GM06990 (cell line): ENCODE results near the gene NMNAT2.

Experiments used
- DNase-seq: peaks from one replicate; pipeline ENCODE4 v3.0.0-alpha.2; 2011; ENCODE audit not compliant: insufficient read length; ENCODE audit errors: extremely low read depth
- H3K27me3 ChIP-seq: replicated peaks from 2 replicates; pipeline ENCODE4 v1.6.0; 2011; ENCODE audit warnings: low read length; ENCODE audit not compliant: control insufficient read depth, insufficient read depth
- H3K36me3 ChIP-seq: 2 replicates; pipeline ENCODE4 v1.5.1; 2011; ENCODE audit warnings: low read length; ENCODE audit not compliant: control insufficient read depth, insufficient read depth
- H3K4me3 ChIP-seq: replicated peaks from 2 replicates; pipeline ENCODE4 v1.5.1; 2011; ENCODE audit warnings: low read depth, mild to moderate bottlenecking, control low read depth, low read length
- CTCF ChIP-seq: IDR thresholded peaks from 2 replicates; pipeline ENCODE4 v1.5.1; 2011; ENCODE audit warnings: low read length, control low read depth, mild to moderate bottlenecking, inconsistent platforms; ENCODE audit not compliant: insufficient read depth, poor library complexity, severe bottlenecking

The NMNAT2 gene

DNA sequence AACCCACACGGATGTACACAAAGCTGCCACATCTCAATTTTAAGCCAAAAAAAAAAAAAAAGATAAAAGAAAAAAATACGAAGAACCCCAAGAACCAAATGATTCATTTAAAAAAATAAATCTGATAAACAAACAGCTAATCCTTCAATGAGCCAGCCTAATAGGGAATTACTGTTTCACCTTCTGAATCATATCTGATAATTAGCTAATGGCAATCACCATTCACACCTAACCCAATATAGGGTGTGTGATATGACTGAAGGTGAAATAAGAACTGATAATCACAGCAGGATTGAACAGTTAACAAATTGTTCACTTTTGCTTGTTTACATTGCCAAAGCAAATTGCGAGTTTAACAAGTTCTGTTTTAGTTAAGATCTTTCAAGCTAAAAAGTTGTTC is 170.7 kb downstream of the NMNAT2 start:
- H3K36me3 ChIP-seq: no peaks in the 10 kb centered on the region
- H3K27me3 ChIP-seq: no peaks in the 10 kb centered on the region
- no peak for DNase-seq
- no peak for TF ChIP-seq CTCF
- H3K4me3 ChIP-seq: no peak overlapping the region

GRCh38 chr1:183247066-183247465 is 171.1 kb downstream of the NMNAT2 start:
- Histone ChIP-seq H3K36me3 (no peaks in the 10 kb centered on the region), H3K27me3 (no peaks in the 10 kb centered on the region), H3K4me3 (no peak overlapping the region)
- DNase-seq: no peak
- no peak for TF ChIP-seq CTCF

- TF ChIP-seq CTCF: no peak
- H3K36me3 ChIP-seq: no peaks in the 10 kb centered on the region
- H3K4me3 ChIP-seq: no peak overlapping the region
- H3K27me3 ChIP-seq: no peaks in the 10 kb centered on the region
- DNase-seq: no peak
Measured at GRCh38 chr1:183246436-183246835, 171.7 kb downstream of the NMNAT2 start.

- DNase-seq: no peak
- Histone ChIP-seq H3K36me3 (no peaks in the 10 kb centered on the region), H3K4me3 (no peak overlapping the region), H3K27me3 (no peaks in the 10 kb centered on the region)
- no peak for TF ChIP-seq CTCF
Measured at GRCh38 chr1:183245357-183245756, 172.8 kb downstream of the NMNAT2 start.

DNA sequence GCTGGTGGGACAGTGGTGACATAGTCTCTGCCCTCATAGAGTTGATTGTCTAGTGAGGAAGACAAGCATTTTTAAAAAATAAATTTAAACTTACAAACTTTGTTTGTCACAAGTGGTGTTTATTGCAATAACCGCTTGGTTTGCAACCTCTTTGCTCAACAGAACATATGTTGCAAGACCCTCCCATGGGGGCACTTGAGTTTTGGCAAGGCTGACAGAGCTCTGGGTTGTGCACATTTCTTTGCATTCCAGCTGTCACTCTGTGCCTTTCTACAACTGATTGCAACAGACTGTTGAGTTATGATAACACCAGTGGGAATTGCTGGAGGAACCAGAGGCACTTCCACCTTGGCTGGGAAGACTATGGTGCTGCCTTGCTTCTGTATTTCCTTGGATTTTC is 173.7 kb downstream of the NMNAT2 start:
- H3K4me3 ChIP-seq: no peak overlapping the region
- DNase-seq: no peak
- H3K27me3 ChIP-seq: no peaks in the 10 kb centered on the region
- H3K36me3 ChIP-seq: no peaks in the 10 kb centered on the region
- TF ChIP-seq CTCF: no peak
